ENCODE results near the gene STX8. TPM values are rescaled to one million over a fixed set of nuclear protein-coding genes. Genes with fewer than 3 reads are reported as not detected.

The STX8 gene
- total RNA-seq, 2 donors from 2014 or later = 46.6 to 72.4 TPM

GRCh38 chr17:9273428-9274391 lies 301.9 kb downstream of the STX8 start:
- no peak for DNase-seq (ENCODE audit: low spot score)
- no peak overlapping the region for H3K27ac ChIP-seq
- H3K4me1 ChIP-seq (replicated peaks) = no peaks in the 10 kb centered on the region

GRCh38 chr17:9272501-9273200 lies 303.0 kb downstream of the STX8 start:
- Histone ChIP-seq H3K27ac (no peak overlapping the region), H3K9me3 (no peaks in the 10 kb centered on the region), H3K27me3 (replicated peaks; ENCODE audit: insufficient read depth) (no peaks in the 10 kb centered on the region), H3K4me1 (replicated peaks) (no peaks in the 10 kb centered on the region), H3K4me3 (no peak overlapping the region), H3K36me3 (no peaks in the 10 kb centered on the region)
- intact Hi-C loops (cut with DNase I) = no loop called here
- no peak for DNase-seq (ENCODE audit: low spot score)
- TF ChIP-seq POLR2AphosphoS5 (IDR thresholded peaks at IDR 0.05) = no peak
- no peak for TF ChIP-seq CTCF (IDR thresholded peaks at IDR 0.05)
- TF ChIP-seq POLR2A (IDR thresholded peaks at IDR 0.05) = no peak
- WGBS = 61% methylated on average over 22 of the region's 22 CpGs

More at GRCh38 chr17:9273428-9274391, 301.9 kb downstream of the STX8 start:
- intact Hi-C loops (cut with DNase I) = no loop called here
- Histone ChIP-seq H3K27me3 (replicated peaks; ENCODE audit: insufficient read depth) (no peaks in the 10 kb centered on the region), H3K36me3 (no peaks in the 10 kb centered on the region), H3K4me3 (no peak overlapping the region), H3K9me3 (no peaks in the 10 kb centered on the region)
- TF ChIP-seq POLR2A (IDR thresholded peaks at IDR 0.05) = no peak
- TF ChIP-seq CTCF (IDR thresholded peaks at IDR 0.05) = no peak
- no peak for TF ChIP-seq POLR2AphosphoS5 (IDR thresholded peaks at IDR 0.05)
- WGBS = 65% methylated on average over 21 of the region's 21 CpGs

- intact Hi-C loops (cut with DNase I) = no loop called here
- Histone ChIP-seq H3K36me3 (no peaks in the 10 kb centered on the region), H3K4me1 (replicated peaks) (no peaks in the 10 kb centered on the region), H3K27me3 (replicated peaks; ENCODE audit: insufficient read depth) (no peaks in the 10 kb centered on the region), H3K4me3 (no peak overlapping the region), H3K27ac (no peak overlapping the region), H3K9me3 (no peaks in the 10 kb centered on the region)
- no peak for DNase-seq (ENCODE audit: low spot score)
- TF ChIP-seq POLR2A (IDR thresholded peaks at IDR 0.05) (no peak), CTCF (IDR thresholded peaks at IDR 0.05) (no peak)
- WGBS = 82% methylated on average over 8 of the region's 8 CpGs
These were observed 303.6 kb downstream of the STX8 start for GRCh38 chr17:9271989-9272388.

- H3K27ac ChIP-seq = no peak overlapping the region
These were observed 304.7 kb downstream of the STX8 start for GRCh38 chr17:9270921-9271320.

More at GRCh38 chr17:9270921-9271320, 304.7 kb downstream of the STX8 start:
- no peak for DNase-seq (ENCODE audit: low spot score)
- no peaks in the 10 kb centered on the region for H3K36me3 ChIP-seq
- H3K27me3 ChIP-seq (replicated peaks; ENCODE audit: insufficient read depth) = no peaks in the 10 kb centered on the region
- no peaks in the 10 kb centered on the region for H3K4me1 ChIP-seq (replicated peaks)
- no peaks in the 10 kb centered on the region for H3K9me3 ChIP-seq
- intact Hi-C loops (cut with DNase I) = no loop called here
- H3K4me3 ChIP-seq = no peak overlapping the region
- TF ChIP-seq POLR2AphosphoS5 (IDR thresholded peaks at IDR 0.05) (no peak), CTCF (IDR thresholded peaks at IDR 0.05) (no peak), POLR2A (IDR thresholded peaks at IDR 0.05) (no peak)
- WGBS = 98% methylated on average over 9 of the region's 9 CpGs

Measured in prostate gland (tissue), 2 donors.